GM18511 (cell line): Measurements from ENCODE around the gene AGPAT3.

Experiments
- ATAC-seq: cut with Tn5 transposase; IDR thresholded peaks from one replicate; pipeline ENCODE4 v1.9.1; 2021; ENCODE audit warnings: mild to moderate bottlenecking, moderate library complexity; ENCODE audit not compliant: unreplicated experiment

The AGPAT3 gene

GRCh38 chr21:43951911-43952703 is 87.1 kb downstream of the AGPAT3 start:
- no peak for ATAC-seq

- ATAC-seq: no peak
Measured at GRCh38 chr21:43953021-43953420, 88.0 kb downstream of the AGPAT3 start.

- no peak for ATAC-seq
Measured at GRCh38 chr21:43954042-43954441, 89.0 kb downstream of the AGPAT3 start.

DNA sequence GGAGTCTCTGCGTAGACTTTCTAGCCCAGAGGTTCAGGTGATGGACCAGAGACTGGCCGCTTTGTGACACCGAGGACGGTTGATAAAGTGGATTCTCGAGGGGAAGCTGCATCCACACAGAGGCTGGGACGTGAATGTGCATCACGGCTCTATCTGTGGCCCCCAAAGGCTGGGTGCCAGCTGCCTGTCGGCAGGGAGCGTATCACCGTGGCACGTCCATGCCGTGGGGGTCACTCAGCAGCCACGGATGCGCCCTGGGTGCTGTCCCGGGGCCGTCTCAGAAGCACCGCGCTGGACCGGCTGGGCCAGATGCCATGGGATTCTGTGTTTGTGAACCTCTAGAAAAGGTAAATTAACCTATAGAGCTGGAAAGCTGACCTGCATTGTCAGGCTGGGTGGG is 89.9 kb downstream of the AGPAT3 start:
- no peak for ATAC-seq

- ATAC-seq: no peak
Measured at GRCh38 chr21:43956019-43956669, 91.1 kb downstream of the AGPAT3 start.

- no peak for ATAC-seq
Measured at GRCh38 chr21:43956670-43957035, 91.6 kb downstream of the AGPAT3 start.

DNA sequence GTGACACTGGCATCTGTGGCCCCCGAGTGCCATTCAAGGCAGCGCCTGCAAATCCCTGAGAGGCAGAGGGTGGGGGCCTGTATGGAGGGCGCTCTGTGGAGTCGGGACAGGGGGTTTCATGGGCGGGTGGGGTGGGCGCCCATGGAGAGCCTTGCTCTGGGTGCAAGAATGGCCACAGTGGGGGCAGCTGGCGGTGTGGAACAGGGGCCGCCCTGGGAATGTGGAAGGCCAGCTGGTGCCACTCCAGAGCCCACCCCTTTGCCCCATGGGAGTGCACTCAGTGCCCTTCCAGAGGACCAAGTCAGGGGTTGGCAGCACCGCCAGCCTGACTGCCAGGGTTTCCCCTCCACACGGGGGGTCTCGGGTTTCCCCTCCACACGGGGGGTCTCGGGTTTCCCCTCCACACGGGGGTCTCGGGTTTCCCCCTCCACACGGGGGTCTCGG is 92.1 kb downstream of the AGPAT3 start:
- ATAC-seq: no peak

DNA sequence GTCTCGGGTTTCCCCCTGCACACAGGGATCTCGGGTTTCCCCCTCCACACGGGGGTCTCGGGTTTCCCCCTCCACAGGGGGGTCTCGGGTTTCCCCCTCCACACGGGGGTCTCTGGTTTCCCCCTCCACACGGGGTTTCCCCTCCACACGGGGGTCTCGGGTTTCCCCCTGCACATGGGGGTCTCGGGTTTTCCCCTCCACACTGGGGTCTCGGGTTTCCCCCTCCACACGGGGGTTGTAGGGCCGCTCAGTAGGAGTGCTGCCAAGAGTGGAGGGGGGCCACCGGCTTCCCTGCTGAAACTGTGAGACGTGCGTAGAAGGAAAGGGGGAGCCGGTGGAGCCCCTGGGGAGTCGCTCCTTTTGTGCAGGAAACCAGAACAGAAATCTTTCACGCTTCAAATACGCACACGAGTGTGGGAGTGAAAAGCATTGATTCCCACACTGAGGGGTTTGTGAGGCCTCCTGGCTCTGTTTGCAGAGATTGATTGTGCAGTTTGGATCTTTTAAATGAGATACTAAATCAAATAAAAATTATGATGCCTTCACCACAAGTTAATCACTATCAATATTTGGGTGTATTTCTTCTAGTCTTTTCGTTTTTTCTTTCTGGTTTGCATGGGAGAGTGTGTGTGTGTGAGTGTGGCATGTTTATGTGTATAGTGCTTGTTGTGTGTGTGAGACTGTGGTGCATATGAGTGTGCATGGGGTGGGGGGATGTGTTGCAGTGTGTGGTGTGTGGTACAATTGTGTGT is 92.8 kb downstream of the AGPAT3 start:
- no peak for ATAC-seq

- ATAC-seq: no peak
Measured at GRCh38 chr21:43958364-43959158, 93.5 kb downstream of the AGPAT3 start.

GRCh38 chr21:43959231-43960116 is 94.5 kb downstream of the AGPAT3 start:
- ATAC-seq: no peak

- no peak for ATAC-seq
Measured at GRCh38 chr21:43961382-43961909, 96.4 kb downstream of the AGPAT3 start.

- no peak for ATAC-seq
Measured at GRCh38 chr21:43965911-43966585, 101.0 kb downstream of the AGPAT3 start.

- no peak for ATAC-seq
Measured at GRCh38 chr21:43966946-43967512, 102.0 kb downstream of the AGPAT3 start.

- ATAC-seq: no peak
Measured at GRCh38 chr21:43967981-43968380, 103.0 kb downstream of the AGPAT3 start.

DNA sequence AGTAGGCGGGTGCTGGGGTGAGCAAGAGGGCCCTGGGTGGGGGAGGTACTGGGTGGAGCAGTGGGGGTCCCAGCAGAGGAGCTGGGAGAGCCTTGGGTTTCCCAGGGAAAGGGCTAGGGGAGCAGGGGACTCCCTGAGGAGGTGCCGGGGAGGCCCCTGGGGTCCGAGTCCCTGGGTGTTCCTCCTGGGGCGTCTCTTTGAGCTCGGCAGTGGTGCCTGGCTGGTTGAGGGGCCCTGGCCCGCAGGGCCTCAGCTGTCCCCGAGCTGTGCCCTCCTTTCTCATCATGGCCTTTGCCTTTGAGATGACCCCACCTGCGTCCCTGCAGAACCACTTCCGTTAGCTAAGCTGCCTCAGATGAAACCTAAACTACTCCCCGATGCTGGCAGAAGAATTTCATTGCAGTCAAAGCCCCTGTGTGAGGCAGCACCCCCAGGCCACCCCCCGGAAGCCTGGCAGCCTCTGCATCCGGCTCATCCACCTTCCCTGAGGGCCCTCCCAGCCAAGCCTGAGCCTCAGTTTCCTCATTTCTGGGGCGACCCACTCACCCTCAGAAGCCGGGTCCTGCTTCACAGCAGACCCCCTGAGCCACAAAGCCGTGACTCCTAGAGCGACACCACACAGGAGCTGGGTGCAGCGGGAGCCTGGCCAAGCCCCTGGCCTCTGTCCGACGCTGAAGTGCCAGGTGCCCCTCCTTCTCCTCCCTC is 103.5 kb downstream of the AGPAT3 start:
- ATAC-seq: no peak

DNA sequence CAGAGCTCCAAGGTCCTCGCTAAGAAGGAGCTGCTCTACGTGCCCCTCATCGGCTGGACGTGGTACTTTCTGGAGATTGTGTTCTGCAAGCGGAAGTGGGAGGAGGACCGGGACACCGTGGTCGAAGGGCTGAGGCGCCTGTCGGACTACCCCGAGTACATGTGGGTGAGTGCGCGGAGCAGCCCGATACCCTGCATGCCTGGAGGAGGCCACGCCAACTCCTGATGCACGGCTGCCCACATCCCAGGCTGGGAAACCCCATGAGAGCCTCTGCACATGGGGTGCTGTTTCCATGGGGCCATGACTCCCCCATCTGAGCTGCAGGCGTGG is 104.1 kb downstream of the AGPAT3 start:
- ATAC-seq: no peak

DNA sequence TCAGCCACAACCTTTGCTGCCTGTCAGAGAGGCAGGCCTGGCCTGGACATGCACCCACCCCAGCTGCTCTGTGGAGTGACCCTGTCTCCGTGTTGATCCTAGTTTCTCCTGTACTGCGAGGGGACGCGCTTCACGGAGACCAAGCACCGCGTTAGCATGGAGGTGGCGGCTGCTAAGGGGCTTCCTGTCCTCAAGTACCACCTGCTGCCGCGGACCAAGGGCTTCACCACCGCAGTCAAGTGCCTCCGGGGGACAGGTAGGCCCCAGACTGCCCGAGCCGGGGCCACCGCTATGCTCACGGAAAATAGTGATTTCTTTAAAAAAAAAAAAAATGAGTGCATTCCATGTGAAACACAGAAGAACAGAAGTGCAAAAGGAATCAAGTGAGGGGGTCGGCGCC is 105.5 kb downstream of the AGPAT3 start:
- no peak for ATAC-seq

DNA sequence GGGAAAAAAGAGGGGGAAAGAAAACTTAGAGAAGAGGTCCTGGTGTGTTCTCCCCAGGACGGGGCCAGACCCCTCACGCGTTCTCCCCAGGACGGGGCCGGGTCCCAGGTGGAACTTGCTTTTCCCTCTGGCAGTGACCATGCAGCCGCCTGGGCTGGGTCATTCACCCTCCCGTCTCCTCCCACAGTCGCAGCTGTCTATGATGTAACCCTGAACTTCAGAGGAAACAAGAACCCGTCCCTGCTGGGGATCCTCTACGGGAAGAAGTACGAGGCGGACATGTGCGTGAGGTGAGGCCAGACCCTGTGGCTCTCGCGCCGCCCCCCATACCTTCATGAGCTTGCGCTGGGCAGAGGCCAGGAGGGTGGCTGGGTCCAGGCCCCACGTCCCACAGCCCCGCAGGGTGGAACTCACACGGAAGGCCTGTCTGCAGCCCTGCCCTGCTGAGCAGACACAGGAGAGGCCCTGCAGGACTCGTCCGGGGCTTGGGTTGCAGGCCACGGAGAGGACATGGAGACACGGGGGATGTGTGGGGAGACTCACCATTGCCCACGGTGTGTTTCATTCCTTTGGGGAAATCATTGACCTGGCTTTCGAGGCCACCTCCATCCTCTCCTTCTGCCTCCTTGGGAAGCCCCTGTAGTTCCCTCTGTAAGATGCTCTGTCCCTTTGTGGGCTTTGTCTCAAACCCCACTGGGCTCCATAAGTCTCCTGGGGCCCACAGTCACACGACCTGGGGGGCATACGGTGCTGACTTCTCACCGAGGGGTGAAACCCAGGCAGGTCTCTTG is 106.4 kb downstream of the AGPAT3 start:
- no peak for ATAC-seq
